ENCODE measurements around the gene CEP78.
A peak's percentile ranks its signal among the peaks of the same experiment; 100 is the strongest.

Gene CEP78

DNA sequence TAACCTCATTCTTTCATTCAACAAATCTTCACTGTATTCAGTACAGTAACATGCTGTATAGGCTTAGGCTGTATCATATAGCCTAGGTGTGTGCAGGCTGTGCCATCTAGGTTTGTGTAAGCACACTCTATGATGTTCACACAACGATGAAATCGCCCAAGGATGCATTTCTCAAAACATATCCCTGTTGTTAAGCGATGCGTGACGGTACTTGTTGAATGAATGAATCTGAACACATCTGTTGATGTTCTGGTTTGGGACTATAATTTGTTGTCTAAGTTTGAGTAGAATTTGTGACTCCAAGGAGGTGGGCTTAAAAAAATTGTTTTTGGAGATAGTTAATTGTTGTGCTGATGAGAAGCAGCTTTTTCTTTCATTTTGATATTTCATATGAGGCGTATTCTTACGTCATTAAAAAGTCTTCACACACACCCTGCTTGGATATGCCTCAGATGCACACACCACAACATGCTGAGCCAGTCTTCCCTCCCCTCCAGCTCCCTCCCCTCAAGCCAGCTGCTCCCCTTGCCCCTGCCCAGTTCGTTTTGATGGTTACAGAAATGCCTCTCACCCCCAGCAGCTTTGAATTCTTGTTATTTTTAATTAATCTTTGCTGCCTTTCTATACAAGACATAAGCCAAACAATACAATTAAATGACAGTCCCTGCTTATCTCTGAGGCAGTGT lies 55.5 kb downstream of the CEP78 start:
- DNase-seq = no peak

DNA sequence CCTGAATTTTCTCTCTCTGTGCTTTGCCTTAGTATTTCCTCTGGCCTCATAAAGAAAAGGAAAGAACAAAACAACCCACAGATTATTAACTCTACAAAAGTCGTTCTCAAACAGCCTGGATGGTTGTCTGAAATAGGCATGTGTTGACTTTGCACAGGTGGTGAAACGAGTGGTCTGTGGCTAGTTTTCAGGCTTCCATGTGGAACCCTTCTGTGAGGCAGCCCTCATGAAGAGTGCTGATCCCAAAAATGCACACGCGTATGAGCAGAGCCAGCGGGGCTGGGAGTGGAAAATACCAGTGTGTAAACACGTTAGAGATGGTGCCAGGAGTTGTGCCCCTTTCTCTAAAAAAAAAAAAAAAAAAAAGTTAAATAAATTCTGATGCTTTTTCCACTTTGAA lies 56.2 kb downstream of the CEP78 start:
- no peak for DNase-seq

DNA sequence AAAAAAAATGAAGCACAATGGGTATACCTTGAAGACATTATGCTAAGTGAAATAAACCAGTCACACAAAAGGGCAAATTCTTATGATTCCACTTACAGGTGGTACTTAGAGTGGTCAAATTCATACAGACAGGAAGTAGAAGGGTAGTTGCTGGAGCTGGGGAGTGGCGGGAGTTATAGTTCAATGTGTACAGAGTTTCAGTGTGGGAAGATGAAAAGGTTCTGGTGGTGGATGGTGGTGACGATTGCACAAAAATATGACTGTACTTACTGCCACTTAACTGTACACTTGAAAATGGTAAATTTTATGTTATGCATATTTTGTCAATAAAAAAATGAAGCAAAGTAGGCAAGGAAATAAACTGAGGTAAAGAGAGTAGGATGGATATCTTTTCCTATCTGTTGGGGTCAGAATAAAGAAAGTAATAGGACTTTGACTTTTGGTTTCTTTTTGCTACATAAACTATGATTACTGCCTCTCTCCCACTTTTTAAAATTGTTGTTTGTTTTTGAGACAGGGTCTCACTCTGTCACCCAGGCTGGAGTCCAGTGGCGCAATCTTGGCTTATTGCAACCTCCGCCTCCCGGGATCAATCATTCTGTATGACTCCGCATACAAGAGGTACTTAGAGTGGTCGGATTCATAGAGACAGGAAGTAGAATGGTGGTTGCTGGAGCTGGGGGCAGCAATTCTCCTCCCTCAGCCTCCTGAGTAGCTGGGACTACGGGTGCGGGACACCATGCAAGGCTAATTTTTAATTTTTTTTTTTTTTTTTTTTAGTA lies 57.0 kb downstream of the CEP78 start:
- no peak for DNase-seq

DNA sequence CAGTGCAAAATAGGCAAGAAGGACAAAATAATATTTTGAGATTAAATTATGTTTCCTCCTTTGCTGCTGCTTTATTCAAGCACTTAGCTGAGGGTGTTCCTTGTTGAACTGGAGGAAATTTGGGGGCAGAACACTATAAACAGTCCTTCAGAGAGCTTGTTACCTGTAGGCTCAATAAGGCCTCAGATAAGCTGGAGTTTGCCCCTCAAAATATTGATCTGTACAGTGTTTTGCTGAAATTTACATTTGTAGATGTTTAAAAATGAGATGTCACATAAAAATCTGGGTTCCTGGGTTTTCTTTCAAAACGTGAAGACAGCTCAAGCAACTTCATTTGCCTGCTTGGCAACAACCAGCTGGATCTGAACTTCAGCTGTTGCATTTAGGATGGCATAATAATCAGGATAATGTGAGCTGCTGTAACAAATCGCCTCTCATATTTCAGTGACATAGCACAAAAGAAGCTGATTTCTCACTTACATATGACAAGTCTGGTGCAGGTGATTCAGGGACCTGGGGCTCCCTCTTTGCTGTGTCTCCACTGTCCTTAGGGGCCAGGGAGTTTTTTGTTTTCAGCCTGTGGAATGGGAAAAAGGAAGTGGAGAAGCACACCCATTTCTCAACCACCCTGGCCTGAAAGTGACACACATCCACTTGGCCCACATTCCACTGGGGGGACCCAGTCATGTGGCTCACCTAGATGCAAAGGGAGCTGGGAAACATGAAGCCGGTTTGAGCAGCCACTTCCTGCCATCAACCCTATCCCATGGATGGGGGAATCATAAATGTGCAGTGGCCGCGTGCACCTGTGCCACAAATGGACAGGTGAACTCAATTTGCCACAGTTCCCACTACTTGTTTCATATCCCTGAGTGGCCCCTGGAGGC lies 58.7 kb downstream of the CEP78 start:
- no peak for DNase-seq

DNA sequence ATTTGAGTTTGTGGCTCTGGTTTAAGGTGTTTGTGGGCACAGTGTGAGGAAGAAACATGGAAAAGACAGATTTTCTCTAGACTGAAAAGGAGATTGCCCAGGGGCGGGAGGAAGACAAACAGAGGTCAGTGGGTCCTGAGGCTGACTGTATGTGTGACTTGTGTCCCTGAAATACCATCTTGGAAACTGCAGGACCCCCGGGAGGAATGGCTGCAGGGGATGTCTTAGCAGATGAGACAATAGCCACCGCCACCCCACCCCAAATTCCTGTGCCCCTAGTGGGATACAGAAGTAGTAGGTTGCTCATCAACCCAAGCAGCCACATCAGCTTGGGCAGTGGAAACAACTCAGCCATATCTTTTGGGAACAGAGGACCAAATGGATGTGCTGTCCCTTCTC lies 59.3 kb downstream of the CEP78 start:
- no peak for DNase-seq

DNA sequence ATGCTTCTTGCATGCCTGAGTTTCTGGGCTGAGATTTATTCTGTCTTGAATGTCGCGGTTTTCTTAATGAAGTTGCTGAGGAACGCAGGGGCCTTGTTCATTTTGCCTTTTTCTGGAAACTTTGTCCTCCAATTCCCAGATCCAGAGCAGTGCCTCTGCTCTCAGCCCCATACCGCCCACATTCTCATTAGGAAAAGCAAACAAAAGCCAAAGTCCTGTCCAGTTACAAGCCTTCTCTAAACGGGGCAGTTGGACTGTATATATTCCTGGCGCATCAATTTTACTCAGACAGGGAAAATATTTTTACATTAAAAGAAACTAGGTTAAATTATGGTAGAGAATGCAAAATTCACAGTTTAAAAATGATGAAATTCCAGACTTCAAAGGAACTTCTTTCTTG lies 59.9 kb downstream of the CEP78 start:
- DNase-seq = no peak

DNA sequence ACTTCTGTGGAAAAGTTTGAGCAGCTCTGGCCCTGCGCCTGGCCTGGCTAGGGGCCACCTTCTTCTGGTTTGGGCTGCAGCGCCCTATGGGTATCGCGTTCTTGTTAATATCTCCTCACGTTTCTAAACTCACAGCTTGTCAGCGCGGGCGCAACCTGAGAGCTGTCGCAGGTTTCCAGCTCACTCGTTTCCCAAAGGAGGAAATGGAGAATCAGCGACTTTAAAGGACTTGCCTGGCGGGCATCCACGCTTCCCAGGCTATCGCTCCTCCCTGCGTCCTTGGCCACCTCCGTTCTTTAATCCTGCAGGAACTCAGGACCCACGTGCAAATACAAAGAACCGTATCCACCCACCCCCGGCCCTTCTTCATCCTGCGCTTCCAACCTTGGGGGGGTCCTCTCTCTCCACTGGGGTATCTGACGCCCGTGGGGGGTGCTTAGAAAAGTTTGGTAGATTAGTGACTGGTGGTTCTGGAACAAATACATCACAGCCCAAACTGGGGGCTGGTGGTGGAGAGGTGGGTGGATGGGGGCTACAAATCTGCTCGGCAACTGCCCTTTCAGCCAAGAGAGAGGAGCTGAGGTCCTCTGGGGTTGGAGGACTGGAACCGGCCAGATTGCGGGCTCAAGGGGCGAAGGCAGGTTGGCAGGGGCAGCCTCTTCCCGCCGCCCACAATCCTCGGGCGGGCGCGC lies 60.5 kb downstream of the CEP78 start:
- DNase-seq = peak; percentile 29

DNA sequence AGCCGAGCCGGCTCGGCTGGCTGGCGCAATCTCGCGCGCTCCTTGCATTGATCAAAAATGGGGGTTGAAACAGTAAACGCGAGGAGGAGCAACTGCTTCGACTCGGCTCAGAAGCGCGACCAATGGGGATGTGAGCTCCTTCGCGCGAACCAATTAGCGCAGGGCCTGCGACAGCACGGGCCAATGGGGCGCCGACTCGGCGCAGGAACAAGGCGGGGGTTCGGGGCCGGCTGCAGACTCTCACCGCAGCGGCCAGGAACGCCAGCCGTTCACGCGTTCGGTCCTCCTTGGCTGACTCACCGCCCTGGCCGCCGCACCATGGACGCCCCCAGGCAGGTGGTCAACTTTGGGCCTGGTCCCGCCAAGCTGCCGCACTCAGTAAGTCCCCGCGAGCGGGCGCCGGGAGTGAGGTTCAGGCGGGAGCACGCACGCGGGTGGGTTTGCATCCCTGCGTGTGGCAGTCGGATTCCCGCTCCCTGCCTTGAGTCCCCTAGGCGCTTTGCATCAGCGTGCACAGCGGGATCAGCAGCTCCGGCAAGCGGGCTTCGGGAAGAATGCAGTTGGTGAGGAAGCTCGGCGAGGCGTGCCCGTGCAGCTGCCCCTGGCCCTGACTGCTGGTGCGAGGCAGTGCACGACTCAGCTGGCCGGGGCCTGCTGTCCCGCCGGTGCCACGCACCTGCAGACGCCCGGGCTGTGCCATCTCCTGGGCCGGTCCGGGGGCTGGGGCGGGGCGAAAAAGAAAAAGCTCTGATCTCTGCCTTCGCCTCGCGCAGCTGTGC lies 61.2 kb downstream of the CEP78 start, which contains the start of gene PSAT1:
Gene PSAT1 (plus strand): TSS at position 233 of the 779 bp plus-strand sequence. CDS start 86 bp downstream, at position 319.
- DNase-seq = peak; percentile 95

DNA sequence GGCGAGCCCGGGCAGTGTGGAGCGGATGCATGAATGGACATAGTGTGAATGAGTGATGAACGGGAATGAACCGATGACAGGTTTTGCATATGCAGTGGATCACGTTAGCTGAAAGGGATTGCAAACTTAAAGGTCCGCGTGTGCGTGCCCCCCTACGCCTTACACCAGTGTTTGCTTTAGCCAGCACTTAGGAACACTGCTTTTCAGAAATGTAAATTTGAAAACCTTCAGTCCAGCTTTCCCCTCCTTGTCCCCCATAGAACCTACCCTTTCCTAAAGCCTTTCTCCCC lies 61.7 kb downstream of the CEP78 start:
- DNase-seq = no peak

DNA sequence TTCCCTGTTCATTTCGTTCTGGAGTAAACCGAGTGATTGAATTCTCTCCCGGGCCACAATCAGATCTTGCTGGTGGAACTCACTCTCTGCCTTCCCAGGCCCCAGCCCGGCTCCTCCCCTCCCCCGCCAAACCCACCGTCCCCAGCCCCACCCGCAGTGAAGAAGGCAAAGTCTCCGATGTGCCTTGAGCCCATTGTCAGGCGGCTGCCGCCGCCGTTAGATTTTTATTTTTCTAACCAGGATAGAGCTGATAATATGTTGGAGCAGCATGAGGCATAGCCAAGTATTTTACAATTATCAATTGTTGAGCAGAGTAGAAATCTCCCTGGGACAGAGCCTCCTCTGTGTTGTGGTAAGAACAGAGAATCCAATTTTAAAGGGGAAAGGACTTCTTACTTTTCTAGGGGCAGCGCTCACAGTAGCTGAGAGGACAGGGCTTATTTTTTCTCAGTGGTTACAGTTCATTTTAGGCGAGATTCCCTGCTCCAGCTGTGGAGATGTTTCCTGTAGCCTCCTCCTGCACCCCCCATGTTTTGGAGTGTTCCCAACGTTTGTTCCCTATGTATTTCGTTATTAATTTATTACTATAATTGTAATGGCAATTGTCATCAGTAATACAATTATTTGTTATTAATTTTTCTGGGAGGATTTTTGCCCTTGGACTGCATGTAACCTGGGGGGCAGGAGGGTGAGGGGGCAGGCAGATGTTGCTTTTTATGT lies 62.3 kb downstream of the CEP78 start:
- no peak for DNase-seq

DNA sequence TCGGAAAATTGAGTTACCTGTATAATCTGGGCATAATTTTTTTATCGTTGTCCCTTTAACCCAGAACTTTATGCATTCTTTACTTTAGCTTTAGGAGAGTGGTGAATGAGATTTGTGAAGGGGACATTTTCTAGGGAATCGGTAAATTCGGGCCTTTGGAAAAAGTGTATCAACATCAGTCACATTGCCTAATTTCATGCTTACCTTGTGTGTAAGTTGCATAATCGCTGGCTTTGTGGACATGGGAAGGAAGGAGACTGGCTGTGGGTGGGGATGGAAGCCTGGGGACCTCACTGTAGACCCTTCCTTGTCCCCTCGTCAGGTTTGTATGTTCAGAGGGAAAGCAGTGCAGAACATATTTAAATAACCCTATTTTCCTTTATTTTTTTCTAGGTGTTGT lies 64.3 kb downstream of the CEP78 start:
- DNase-seq = no peak

DNA sequence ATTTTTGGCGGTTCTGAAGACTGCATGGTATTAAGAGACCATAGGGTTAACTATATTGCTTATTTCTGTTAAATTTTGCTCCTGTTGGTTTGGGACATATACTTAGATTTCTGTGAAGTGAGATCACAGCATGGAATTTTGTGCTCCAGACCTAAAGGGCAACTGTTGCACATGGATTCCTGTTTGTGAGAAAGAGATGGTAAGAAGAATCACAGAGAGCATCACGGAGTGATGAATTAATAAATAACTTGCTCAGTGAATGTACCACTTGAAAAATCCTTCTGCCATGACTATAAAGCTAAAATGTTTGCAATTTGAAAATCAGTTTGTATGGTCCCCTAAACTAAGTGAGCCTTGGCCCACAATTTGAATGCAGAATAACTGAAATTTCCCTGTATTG lies 65.6 kb downstream of the CEP78 start:
- DNase-seq = no peak

DNA sequence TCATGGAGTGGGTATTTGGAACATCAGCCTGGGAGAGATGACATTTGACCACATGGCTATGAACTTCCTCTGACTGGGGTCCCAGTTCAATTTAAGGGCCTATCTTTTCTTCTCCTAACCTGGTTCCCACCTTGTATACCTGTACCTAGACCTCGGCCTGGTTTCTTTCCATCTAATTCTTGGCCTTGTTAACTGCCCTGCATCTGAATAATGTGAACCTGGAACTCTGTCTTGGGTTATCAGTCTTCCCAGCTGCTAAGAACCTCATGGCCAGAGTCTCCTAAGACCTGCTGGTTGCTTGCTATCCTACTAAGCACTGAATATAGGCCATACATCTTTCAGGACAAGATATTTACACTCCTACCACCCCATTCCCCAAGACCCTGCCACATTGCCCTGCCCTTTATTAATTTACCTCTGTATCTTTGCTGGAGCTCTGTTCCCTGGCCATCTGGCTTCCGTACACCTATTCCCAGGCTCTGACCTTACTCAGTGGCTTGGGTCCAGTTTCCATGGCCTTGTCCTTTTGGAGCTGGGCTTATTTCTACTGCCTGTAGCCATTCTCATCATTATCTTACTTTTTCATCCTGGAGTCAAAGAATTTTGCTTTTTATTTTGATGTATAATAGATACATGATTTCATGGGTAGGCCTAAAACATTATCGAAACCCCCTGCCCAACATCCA lies 67.6 kb downstream of the CEP78 start:
- no peak for DNase-seq

DNA sequence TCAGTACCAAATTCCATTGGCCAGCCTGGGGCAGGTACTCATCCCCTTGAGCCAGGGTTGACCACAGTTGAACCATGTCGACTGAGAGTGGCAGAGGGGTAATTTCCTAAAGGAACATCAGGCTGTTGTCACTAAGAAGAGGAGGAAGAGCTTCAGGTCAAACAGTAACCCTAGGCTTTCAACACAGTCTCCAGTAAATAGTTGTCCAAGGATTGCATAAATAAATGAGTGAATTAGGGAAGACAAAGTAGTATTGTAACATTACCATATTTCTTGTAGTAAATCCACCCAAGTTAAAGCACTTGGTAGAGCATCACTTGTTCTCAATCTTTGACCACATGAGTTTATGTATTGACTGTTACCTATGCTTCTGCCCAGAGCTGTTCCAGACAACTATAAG lies 68.5 kb downstream of the CEP78 start:
- DNase-seq = no peak

DNA sequence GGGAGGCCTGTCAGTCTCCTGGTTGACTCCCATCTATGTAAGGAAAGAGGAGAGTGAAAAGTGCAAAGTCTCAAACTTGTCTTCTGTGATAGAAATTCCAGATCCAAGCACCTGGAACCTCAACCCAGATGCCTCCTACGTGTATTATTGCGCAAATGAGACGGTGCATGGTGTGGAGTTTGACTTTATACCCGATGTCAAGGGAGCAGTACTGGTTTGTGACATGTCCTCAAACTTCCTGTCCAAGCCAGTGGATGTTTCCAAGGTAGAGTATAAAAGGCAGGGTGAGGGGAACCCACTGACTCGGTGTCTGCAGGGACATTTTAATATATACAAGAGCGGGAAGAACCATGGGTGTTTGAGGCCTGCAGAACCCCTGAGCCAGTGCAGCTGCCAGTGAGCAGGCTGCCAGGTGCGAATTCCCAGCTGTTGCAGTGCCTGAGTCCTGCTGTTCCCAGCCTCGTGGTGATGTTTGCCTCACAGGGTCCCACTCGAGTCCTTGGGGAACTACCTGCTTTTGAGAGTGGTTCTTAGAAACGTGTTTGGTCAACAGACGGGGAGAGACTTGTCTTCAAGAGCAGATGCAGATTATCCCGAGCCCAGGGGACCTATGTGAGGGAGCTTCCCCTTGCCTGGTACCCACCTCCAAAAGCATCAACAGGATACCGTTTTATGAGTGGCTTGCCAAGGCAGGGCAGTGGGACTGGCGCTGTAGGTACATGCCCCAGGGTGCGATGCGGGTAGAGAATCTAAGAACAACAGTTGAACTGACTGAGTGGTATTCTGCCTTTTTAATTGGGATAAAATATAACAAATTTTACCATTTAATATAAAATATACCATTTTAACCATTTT lies 70.6 kb downstream of the CEP78 start:
- DNase-seq = no peak

DNA sequence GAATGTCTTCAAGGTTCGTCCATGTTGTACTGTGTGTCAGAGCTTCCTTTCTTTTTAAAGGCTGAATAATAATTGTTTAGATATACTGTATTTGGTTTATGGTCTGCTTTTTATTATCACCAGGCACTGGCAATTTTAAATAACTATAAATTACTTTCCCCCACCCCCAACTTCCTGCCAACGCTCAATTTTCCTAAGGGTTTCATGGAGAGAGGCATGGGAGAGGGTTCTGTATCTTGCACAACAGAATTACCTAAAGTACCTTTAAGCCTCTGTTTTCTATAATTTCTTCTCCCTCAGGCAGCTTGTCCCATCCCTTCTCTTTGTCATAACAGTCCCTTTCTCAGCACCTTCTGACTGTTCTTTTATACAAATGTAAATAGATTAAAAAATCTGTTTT lies 71.5 kb downstream of the CEP78 start:
- DNase-seq = no peak

DNA sequence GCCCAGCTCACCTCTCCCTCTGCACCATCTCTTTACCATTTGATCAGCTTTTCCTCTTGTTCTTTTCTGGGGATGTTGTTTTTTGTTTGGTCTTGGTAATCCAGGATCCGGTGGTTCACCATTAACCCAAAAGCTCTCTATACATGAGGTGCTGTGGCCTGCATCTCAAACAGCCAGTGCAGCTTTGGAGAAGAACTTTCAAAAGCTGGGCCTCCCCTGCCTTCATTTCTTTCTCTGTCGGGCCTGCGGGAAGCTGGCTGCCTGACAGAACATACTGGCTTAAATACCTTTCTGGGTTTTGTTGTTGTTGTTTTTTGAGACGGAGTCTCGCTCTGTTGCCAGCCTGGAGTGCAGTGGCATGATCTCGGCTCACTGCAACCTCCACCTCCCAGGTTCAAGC lies 73.2 kb downstream of the CEP78 start:
- no peak for DNase-seq

DNA sequence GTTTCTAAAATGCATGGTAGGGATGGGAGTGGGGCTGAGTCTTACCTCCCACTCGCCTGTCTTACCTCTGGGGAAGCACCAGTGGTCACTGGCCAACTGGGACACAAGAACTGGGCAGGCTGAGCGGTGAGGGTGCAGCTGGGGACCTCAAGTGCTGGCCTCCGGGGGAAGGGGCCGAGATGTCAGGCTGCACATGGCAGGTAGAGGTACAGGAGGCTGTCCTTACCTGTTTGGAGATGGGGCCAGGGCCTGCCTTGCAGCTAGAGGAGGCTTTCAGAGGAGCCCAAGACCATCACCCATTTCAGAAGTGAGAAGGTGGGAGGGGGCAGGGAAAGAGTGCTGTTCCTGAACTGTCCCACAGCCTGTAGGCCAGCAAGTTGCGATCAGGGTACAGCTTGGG lies 75.2 kb downstream of the CEP78 start:
- no peak for DNase-seq

DNA sequence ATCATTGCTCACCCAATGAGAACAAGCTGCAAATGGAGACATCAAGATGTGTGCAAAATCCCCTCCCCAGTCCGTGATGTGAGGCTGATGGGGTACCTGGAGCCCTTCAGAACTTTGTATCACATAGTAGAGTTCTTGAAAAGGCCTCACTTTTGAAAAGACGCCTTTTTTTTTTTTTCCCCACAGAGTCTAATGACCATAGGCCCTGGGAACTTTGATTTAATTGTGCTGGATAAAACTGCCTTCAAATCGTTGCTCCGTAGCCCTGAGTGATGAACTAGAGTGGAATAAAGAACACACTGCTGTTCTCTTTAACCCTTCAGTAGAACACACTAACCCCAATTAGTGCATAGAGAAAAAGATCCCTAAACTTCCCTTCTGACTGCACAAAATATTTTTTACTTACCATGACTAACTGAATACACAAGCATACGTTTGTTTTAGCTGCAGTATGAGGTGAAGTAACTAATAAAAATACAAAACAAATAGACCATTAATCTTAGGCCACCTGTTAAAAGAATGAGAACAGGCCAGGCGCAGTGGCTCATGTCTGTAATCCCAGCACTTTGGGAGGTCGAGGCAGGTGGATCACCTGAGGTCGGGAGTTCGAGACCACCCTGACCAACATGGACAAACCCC lies 76.1 kb downstream of the CEP78 start:
- no peak for DNase-seq

DNA sequence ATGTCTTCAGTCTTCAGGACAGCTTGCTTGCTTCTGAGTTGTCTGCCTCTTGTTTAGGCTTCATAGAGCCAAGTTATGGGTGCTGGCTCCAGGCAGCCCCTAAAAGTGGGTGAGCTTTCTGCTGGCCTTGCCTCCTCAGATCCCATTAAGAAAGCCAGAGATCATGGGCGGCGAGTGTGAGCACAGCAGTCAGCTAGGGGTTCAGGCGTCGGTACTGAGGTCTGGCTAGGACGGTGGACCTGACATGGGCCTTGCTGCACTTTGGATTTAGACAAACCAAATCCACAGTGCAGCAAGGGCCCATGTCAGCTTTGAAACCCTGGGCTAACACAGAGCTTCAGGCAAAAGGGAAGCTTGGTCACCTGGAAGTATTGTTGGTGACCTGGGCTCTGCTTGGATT lies 78.7 kb downstream of the CEP78 start:
- DNase-seq = no peak
